Fibroblast of lung (primary cell): ENCODE results near the gene ADCY4. TPM values are rescaled to one million over a fixed set of nuclear protein-coding genes. Genes with fewer than 3 reads are reported as not detected.

ENCODE experiments used
- DNase-seq, 2 donors: peaks; one replicate each; pipeline versions ENCODE4 v3.0.0 to v3.0.0-alpha.2; 2010; ENCODE audit warnings: low read depth in 2 of 2
- H2AFZ ChIP-seq: 2 replicates; pipeline ENCODE4 v1.5.1; 2012; ENCODE audit warnings: low read length, control low read depth, inconsistent platforms
- H3K27ac ChIP-seq: 2 replicates; pipeline ENCODE4 v1.5.1; 2011; ENCODE audit warnings: low read length, control low read depth; ENCODE audit not compliant: insufficient read depth
- H3K27me3 ChIP-seq: 2 replicates; pipeline ENCODE4 v1.5.1; 2011; ENCODE audit warnings: mild to moderate bottlenecking, low read length; ENCODE audit not compliant: control insufficient read depth, insufficient read depth
- H3K36me3 ChIP-seq: 2 replicates; pipeline ENCODE4 v1.5.1; 2011; ENCODE audit warnings: low read length; ENCODE audit not compliant: control insufficient read depth, insufficient read depth
- H3K4me1 ChIP-seq: 2 replicates; pipeline ENCODE4 v1.5.1; 2011; ENCODE audit warnings: low read length; ENCODE audit not compliant: control insufficient read depth, insufficient read depth; ENCODE audit errors: extremely low read depth
- H3K4me2 ChIP-seq: 2 replicates; pipeline ENCODE4 v1.5.1; 2011; ENCODE audit warnings: low read length, control low read depth; ENCODE audit not compliant: insufficient read depth; ENCODE audit errors: extremely low read depth
- H3K4me3 ChIP-seq, 4 experiments: fragments of 200-600 bp in 1 of 4; sonication (generic) in 1 of 4; replicated peaks in 1 of 4; 2 replicates each; pipeline ENCODE4 v1.5.1; 2011 to 2016; ENCODE audit warnings: low read length in 4 of 4, low read depth in 3 of 4, mild to moderate bottlenecking in 3 of 4, control low read depth in 2 of 4, inconsistent platforms in 1 of 4, mixed read lengths in 1 of 4; ENCODE audit not compliant: insufficient read depth in 1 of 4; ENCODE audit errors: control extremely low read depth in 1 of 4
- H3K79me2 ChIP-seq: 2 replicates; pipeline ENCODE4 v1.5.1; 2012; ENCODE audit warnings: mild to moderate bottlenecking, low read length, inconsistent platforms; ENCODE audit not compliant: control insufficient read depth, insufficient read depth
- H3K9ac ChIP-seq: 2 replicates; pipeline ENCODE4 v1.5.1; 2011; ENCODE audit warnings: mild to moderate bottlenecking, low read length, control low read depth; ENCODE audit not compliant: insufficient read depth
- H3K9me3 ChIP-seq: 2 replicates; pipeline ENCODE4 v1.5.1; 2012; ENCODE audit warnings: low read depth, low read length; ENCODE audit not compliant: control insufficient read depth, insufficient read depth
- H4K20me1 ChIP-seq: 2 replicates; pipeline ENCODE4 v1.5.1; 2011; ENCODE audit warnings: low read length; ENCODE audit not compliant: control insufficient read depth, insufficient read depth; ENCODE audit errors: extremely low read depth
- EZH2 ChIP-seq: IDR thresholded peaks from 2 replicates; pipeline ENCODE4 v1.5.1; 2012; ENCODE audit warnings: low read length, control low read depth, mild to moderate bottlenecking; ENCODE audit errors: missing control alignments
- polyA plus RNA-seq, 2 donors: library from polyadenylated mRNA; depleted of rRNA in 1 of 2; stranded (reverse) in 1 of 2; unstranded in 1 of 2; fragments of >200 nt; gene quantifications; 2 replicates each; pipeline ENCODE4 v1.2.1, GENCODE V29; 2011 to 2012; ENCODE audit warnings: missing spikeins in 1 of 2
- total RNA-seq: library from RNA; depleted of rRNA; stranded (reverse); fragments of >200 nt; gene quantifications from 2 replicates; pipeline ENCODE4 v1.2.1, GENCODE V29; 2014
- TF ChIP-seq, protein P1 (sequence below), 2 donors: IDR thresholded peaks in 1 of 2; conservative IDR thresholded peaks in 1 of 2; 1 replicate in 1 of 2; 2 replicates in 1 of 2; pipeline ENCODE4 v1.5.1; 2011 to 2012; ENCODE audit warnings: low read length in 2 of 2, control low read depth in 1 of 2, inconsistent platforms in 1 of 2, low read depth in 1 of 2, mild to moderate bottlenecking in 1 of 2

Gene ADCY4
- total and polyA plus RNA-seq, 2 donors (not counting 1 experiment from before 2014, with no cell fraction given): 1.4 to 7.4 TPM

DNA sequence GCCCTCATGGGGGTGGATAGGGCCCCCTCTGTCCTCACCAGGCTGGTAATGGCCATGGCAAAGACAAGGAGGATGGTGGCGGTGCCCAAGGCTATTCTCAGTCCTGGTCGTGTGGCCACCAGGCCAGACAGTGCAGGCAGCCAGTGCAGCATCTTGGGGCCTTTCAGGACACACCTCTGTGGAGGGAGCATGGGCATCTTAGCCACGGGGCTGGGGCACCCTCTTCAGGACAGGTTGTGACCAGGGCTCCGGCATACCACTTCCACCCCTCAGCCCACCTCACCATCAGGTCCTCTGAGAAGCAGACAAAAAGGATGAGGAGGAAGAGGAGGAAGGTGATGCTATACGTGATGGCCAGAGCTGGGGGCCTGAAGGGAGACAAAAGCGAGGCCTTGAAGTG is 10.8 kb downstream of the ADCY4 start:
- Histone ChIP-seq H3K79me2 (no peaks in the 10 kb centered on the region), H3K36me3 (no peaks in the 10 kb centered on the region), H3K9me3 (no peaks in the 10 kb centered on the region), H3K4me3 (no peak overlapping the region), H2AFZ (no peak overlapping the region), H3K4me2 (no peak overlapping the region), H4K20me1 (no peaks in the 10 kb centered on the region), H3K4me1 (no peaks in the 10 kb centered on the region), H3K9ac (no peak overlapping the region), H3K27me3 (peaks cover 21% of the 10 kb centered on the region), H3K27ac (no peak overlapping the region)
- no peak for DNase-seq
- TF ChIP-seq EZH2: no peak
- TF ChIP-seq, protein P1, sequence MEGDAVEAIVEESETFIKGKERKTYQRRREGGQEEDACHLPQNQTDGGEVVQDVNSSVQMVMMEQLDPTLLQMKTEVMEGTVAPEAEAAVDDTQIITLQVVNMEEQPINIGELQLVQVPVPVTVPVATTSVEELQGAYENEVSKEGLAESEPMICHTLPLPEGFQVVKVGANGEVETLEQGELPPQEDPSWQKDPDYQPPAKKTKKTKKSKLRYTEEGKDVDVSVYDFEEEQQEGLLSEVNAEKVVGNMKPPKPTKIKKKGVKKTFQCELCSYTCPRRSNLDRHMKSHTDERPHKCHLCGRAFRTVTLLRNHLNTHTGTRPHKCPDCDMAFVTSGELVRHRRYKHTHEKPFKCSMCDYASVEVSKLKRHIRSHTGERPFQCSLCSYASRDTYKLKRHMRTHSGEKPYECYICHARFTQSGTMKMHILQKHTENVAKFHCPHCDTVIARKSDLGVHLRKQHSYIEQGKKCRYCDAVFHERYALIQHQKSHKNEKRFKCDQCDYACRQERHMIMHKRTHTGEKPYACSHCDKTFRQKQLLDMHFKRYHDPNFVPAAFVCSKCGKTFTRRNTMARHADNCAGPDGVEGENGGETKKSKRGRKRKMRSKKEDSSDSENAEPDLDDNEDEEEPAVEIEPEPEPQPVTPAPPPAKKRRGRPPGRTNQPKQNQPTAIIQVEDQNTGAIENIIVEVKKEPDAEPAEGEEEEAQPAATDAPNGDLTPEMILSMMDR (conservative IDR thresholded peaks at IDR 0.05 in 1 of 2, IDR thresholded peaks at IDR 0.05 in 1 of 2; ENCODE audit: low read depth in 1 of 2, low read length in 2 of 2): no peak

DNA sequence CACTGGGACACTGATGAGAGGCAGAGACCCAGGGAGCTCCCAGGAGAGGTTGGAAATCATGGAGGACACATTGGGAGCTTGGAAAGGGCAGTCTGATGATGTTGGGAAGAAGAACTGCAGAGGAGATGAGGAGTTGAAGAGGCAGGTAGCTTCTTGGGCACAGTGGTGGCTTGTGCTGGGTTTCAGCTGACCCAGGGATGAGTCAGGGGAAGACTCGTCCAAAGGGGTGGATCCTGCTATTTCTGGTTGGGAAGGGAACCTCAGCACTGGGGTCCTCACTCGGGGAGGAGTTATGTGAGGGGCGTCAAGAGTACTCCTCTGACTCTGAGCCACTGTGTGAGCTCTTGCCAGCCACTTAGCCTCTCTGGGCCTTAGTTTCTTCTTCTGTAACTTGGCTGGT is 11.5 kb downstream of the ADCY4 start:
- Histone ChIP-seq H3K4me1 (no peaks in the 10 kb centered on the region), H3K9ac (no peak overlapping the region), H3K4me3 (no peak overlapping the region), H3K9me3 (no peaks in the 10 kb centered on the region), H3K4me2 (no peak overlapping the region), H3K27me3 (peaks cover 27% of the 10 kb centered on the region), H3K36me3 (no peaks in the 10 kb centered on the region), H3K27ac (no peak overlapping the region), H2AFZ (no peak overlapping the region), H3K79me2 (no peaks in the 10 kb centered on the region), H4K20me1 (no peaks in the 10 kb centered on the region)
- TF ChIP-seq, protein P1 (conservative IDR thresholded peaks at IDR 0.05 in 1 of 2, IDR thresholded peaks at IDR 0.05 in 1 of 2; ENCODE audit: low read depth in 1 of 2, low read length in 2 of 2): no peak
- no peak for TF ChIP-seq EZH2
- DNase-seq: no peak

DNA sequence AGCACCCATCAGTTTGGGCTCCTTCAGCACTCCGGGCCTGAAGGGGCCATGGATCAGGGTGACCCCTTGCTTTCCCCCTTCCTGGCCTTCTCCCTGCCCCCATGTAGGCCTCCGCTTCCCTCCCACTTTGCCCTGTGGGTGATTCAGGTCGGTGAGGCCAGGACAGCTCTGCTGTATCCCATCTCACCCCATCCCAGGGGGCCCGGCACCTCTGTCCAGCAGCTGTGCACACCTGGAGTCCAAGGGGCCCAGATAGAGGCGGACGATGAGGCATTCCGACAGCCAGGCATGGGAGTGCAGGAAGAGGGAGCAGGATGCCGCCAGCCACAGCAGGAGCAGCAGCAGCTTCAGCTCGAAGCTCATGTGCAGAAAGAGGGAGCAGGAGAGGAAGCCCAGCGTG is 12.2 kb downstream of the ADCY4 start:
- Histone ChIP-seq H3K9me3 (no peaks in the 10 kb centered on the region), H3K27me3 (peaks cover 29% of the 10 kb centered on the region), H3K4me1 (no peaks in the 10 kb centered on the region), H3K9ac (no peak overlapping the region), H2AFZ (no peak overlapping the region), H3K27ac (no peak overlapping the region), H3K4me3 (no peak overlapping the region), H4K20me1 (no peaks in the 10 kb centered on the region), H3K79me2 (no peaks in the 10 kb centered on the region), H3K36me3 (no peaks in the 10 kb centered on the region), H3K4me2 (no peak overlapping the region)
- TF ChIP-seq, protein P1 (conservative IDR thresholded peaks at IDR 0.05 in 1 of 2, IDR thresholded peaks at IDR 0.05 in 1 of 2; ENCODE audit: low read depth in 1 of 2, low read length in 2 of 2): no peak
- TF ChIP-seq EZH2: no peak
- no peak for DNase-seq
